ENCODE data around the gene YPEL1.

DNA sequence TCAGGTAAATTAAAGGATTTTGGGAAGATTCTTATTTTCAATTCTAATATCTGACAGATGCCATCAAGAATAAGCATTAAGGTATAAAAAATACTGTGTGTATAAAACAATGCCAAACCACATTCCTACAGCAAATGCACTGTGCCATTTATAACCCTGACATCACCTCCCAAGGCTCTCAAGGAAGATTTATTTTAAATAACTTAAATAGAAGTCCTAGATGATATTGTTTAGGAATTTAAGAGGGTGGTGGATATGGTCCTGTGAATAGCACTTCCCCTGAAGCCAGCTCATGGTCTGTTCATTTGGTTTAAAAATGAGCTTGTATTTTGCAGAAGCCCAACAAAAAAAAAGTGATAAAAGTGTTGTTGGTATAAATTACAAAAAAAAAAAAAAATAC lies 37.7 kb downstream of the YPEL1 start:
- TF ChIP-seq, protein P1, sequence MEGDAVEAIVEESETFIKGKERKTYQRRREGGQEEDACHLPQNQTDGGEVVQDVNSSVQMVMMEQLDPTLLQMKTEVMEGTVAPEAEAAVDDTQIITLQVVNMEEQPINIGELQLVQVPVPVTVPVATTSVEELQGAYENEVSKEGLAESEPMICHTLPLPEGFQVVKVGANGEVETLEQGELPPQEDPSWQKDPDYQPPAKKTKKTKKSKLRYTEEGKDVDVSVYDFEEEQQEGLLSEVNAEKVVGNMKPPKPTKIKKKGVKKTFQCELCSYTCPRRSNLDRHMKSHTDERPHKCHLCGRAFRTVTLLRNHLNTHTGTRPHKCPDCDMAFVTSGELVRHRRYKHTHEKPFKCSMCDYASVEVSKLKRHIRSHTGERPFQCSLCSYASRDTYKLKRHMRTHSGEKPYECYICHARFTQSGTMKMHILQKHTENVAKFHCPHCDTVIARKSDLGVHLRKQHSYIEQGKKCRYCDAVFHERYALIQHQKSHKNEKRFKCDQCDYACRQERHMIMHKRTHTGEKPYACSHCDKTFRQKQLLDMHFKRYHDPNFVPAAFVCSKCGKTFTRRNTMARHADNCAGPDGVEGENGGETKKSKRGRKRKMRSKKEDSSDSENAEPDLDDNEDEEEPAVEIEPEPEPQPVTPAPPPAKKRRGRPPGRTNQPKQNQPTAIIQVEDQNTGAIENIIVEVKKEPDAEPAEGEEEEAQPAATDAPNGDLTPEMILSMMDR (IDR thresholded peaks at IDR 0.05; ENCODE audit: control extremely low read depth in 1 of 3, insufficient read depth in 1 of 3, low read depth in 1 of 3, low read length in 3 of 3): no peak
- no peak for TF ChIP-seq SP1 (IDR thresholded peaks at IDR 0.05; ENCODE audit: low read depth, low read length)

Measured in H1 (cell line).